Effector memory CD4-positive, alpha-beta T cell (primary cell): ENCODE measurements around the gene HS3ST4.

ENCODE experiments used
- DNase-seq, 3 donors: peaks; one replicate each; pipeline ENCODE4 v3.0.0-alpha.2; 2020
- H3K27ac ChIP-seq: 2 replicates; pipeline ENCODE4 v1.7.0; 2013; ENCODE audit warnings: mild to moderate bottlenecking, low read length, moderate library complexity; ENCODE audit not compliant: insufficient read depth, poor library complexity, severe bottlenecking
- H3K27me3 ChIP-seq: replicated peaks from 2 replicates; pipeline ENCODE4 v1.7.0; 2013; ENCODE audit warnings: mild to moderate bottlenecking, low read length; ENCODE audit not compliant: insufficient read depth, control insufficient read depth, poor library complexity, severe bottlenecking
- H3K36me3 ChIP-seq: 2 replicates; pipeline ENCODE4 v1.7.0; 2013; ENCODE audit warnings: mild to moderate bottlenecking, low read length, moderate library complexity; ENCODE audit not compliant: control insufficient read depth, insufficient read depth
- H3K4me1 ChIP-seq: 2 replicates; pipeline ENCODE4 v1.7.0; 2013; ENCODE audit warnings: low read length, mild to moderate bottlenecking; ENCODE audit not compliant: control insufficient read depth, insufficient read depth, poor library complexity, severe bottlenecking
- H3K4me3 ChIP-seq: 2 replicates; pipeline ENCODE4 v1.7.0; 2013; ENCODE audit warnings: low read length, low read depth, mild to moderate bottlenecking; ENCODE audit not compliant: insufficient read depth, poor library complexity, severe bottlenecking
- H3K9me3 ChIP-seq: 2 replicates; pipeline ENCODE4 v1.7.0; 2013; ENCODE audit warnings: mild to moderate bottlenecking, low read length, moderate library complexity; ENCODE audit not compliant: control insufficient read depth

HS3ST4 gene

GRCh38 chr16:25845901-25846300 lies 154.1 kb downstream of the HS3ST4 start:
- DNase-seq, result no peak
- Histone ChIP-seq H3K4me1 (no peaks in the 10 kb centered on the region), H3K4me3 (no peak overlapping the region), H3K27me3 (no peaks in the 10 kb centered on the region), H3K36me3 (no peaks in the 10 kb centered on the region), H3K9me3 (no peaks in the 10 kb centered on the region), H3K27ac (no peak overlapping the region)

GRCh38 chr16:25854141-25854540 lies 162.4 kb downstream of the HS3ST4 start:
- H3K4me1 ChIP-seq, result no peaks in the 10 kb centered on the region
- no peak overlapping the region for H3K4me3 ChIP-seq
- no peak overlapping the region for H3K27ac ChIP-seq
- no peaks in the 10 kb centered on the region for H3K9me3 ChIP-seq
- DNase-seq, result no peak
- H3K36me3 ChIP-seq, result no peaks in the 10 kb centered on the region
- no peaks in the 10 kb centered on the region for H3K27me3 ChIP-seq

DNA sequence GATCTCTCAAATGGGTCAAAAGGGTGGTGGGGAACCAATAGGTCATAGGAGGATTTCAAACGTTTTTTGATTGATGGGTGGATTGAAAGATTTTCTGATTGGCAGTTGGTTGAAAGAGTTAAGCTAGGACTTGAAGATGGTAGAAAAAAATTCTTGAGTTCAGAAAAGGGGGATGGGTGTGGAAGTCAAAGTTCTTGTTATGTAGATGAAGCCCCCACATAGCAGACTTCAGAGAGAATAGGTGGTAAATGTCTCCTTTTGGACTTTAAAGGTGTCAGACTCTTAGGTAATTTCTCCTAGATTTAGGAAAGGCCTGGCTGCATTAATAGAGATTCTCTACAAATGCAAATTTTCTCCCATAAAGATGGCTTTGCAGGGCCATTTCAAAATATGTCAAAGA lies 163.3 kb downstream of the HS3ST4 start:
- H3K36me3 ChIP-seq, result no peaks in the 10 kb centered on the region
- no peak for DNase-seq
- no peaks in the 10 kb centered on the region for H3K9me3 ChIP-seq
- no peaks in the 10 kb centered on the region for H3K4me1 ChIP-seq
- no peaks in the 10 kb centered on the region for H3K27me3 ChIP-seq
- H3K27ac ChIP-seq, result no peak overlapping the region
- H3K4me3 ChIP-seq, result no peak overlapping the region

DNA sequence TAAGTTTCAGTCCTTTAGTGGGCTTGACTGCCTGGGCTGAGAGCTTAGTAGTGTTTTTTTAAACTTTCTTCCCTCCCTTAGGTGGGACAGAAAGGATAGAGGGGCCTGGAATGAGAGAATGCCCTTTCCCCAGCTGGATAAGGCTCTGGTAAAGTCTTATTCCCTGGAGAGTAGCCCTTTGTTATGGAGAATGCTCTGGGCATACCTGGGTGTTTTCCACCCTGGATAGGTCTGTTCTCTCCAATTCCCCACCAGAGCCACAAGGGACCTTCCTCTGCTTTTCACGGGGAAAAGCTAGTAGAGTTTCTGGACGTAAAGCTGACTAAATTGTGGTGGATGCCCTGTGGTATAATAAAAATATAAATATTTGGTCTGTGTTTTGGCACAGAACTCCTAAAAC lies 164.1 kb downstream of the HS3ST4 start:
- H3K9me3 ChIP-seq, result no peaks in the 10 kb centered on the region
- H3K4me3 ChIP-seq, result no peak overlapping the region
- H3K27ac ChIP-seq, result no peak overlapping the region
- no peaks in the 10 kb centered on the region for H3K4me1 ChIP-seq
- no peaks in the 10 kb centered on the region for H3K36me3 ChIP-seq
- H3K27me3 ChIP-seq, result no peaks in the 10 kb centered on the region
- no peak for DNase-seq

GRCh38 chr16:25859645-25860044 lies 167.9 kb downstream of the HS3ST4 start:
- no peak overlapping the region for H3K27ac ChIP-seq
- no peaks in the 10 kb centered on the region for H3K36me3 ChIP-seq
- no peak for DNase-seq
- H3K4me1 ChIP-seq, result no peaks in the 10 kb centered on the region
- no peaks in the 10 kb centered on the region for H3K27me3 ChIP-seq
- no peak overlapping the region for H3K4me3 ChIP-seq
- no peaks in the 10 kb centered on the region for H3K9me3 ChIP-seq

DNA sequence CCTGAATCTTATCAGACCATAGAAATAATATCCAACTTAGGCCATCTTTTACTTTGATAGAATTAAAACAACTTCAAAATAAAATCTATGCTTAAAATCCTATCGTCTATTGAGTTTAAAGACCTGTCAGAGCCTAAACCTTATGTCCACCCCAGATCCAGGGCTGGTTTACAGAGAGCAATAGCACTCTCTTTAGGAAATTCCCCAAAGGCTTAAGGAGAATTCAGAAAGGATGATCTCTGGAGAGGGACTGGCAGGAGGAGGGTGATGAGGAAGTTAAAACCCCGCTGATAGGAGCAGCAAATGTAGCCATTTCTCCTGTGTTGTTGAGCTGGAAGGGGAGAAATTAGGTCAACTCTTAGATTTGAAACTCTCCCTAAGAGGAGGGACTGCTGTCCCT lies 175.3 kb downstream of the HS3ST4 start:
- no peak overlapping the region for H3K27ac ChIP-seq
- H3K36me3 ChIP-seq, result no peaks in the 10 kb centered on the region
- H3K4me1 ChIP-seq, result no peaks in the 10 kb centered on the region
- H3K4me3 ChIP-seq, result no peak overlapping the region
- no peaks in the 10 kb centered on the region for H3K27me3 ChIP-seq
- no peaks in the 10 kb centered on the region for H3K9me3 ChIP-seq
- no peak for DNase-seq

- DNase-seq, result no peak
- Histone ChIP-seq H3K4me1 (no peaks in the 10 kb centered on the region), H3K27ac (no peak overlapping the region), H3K36me3 (no peaks in the 10 kb centered on the region), H3K9me3 (no peaks in the 10 kb centered on the region), H3K27me3 (no peaks in the 10 kb centered on the region), H3K4me3 (no peak overlapping the region)
Measured at GRCh38 chr16:25868106-25868505, 176.3 kb downstream of the HS3ST4 start.

DNA sequence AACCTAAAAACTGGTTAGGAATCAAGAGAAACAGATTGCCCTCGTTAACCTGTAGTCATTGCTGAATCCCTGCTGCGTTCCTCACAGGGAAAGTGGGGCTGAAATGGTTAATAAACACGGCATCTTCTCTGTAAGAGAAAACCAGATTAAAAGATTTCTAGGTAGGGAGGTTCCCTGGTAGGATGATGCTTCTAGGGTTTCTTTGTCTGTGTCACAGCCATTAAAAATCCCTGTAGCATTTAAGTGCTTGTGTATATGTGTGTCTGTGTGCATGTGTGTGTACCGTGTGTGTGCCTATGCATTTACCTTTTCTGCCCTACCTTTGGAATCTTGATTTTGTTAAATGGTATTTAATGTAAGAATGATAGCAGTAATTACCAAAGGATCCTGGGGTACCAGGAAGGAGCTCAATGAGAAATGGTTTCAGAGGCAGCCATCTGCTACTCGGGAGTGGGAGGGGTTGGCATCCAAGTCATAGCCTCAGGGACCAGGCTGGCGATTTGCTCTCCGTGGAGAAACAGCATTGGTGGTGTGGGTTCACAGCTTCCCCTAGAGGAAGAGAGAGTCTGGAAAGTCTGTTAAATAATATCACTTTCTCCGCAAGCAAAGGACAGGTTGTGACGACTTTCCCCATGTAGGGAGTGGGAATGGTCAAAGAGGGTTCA lies 177.1 kb downstream of the HS3ST4 start:
- DNase-seq, result no peak
- Histone ChIP-seq H3K27ac (no peak overlapping the region), H3K4me1 (no peaks in the 10 kb centered on the region), H3K9me3 (no peaks in the 10 kb centered on the region), H3K27me3 (no peaks in the 10 kb centered on the region), H3K4me3 (no peak overlapping the region), H3K36me3 (no peaks in the 10 kb centered on the region)

DNA sequence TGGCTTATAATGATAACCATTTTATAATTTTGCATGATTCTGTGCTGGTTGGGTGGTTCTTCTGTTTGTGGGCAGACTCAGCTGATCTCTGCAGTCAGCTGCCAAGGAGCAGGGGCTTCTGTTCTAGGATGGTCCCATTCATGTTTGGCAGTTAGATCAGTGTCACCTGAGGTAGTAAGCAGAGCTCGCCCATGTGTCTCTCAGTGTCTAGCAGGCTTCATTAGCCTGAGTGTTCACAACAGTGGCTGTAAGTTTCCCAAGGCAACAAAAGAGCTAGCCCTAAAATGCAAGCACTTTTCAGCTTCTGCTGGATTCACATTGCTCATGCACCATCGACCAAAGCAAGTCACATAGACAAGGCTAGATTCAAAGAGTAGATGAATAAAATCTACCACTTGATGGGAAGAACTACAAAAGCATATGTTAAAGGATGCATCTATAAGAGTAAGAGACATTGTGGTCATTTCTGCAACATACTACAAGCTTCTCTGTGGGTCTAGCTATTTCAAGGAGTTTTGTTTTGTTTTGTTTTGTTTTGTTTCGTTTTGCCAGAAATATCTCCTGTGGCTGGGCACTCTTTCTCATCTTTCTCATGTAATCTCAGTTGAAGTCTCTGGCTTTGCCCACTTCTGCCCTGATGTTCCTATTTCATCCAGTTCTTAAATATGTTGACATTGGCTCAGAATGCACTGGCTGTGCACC lies 180.8 kb downstream of the HS3ST4 start:
- Histone ChIP-seq H3K27me3 (no peaks in the 10 kb centered on the region), H3K36me3 (no peaks in the 10 kb centered on the region), H3K4me3 (no peak overlapping the region), H3K4me1 (no peaks in the 10 kb centered on the region), H3K27ac (no peak overlapping the region), H3K9me3 (no peaks in the 10 kb centered on the region)
- DNase-seq, result no peak

GRCh38 chr16:25874196-25874595 lies 182.4 kb downstream of the HS3ST4 start:
- no peaks in the 10 kb centered on the region for H3K4me1 ChIP-seq
- no peak for DNase-seq
- no peak overlapping the region for H3K27ac ChIP-seq
- H3K4me3 ChIP-seq, result no peak overlapping the region
- H3K9me3 ChIP-seq, result no peaks in the 10 kb centered on the region
- H3K27me3 ChIP-seq, result no peaks in the 10 kb centered on the region
- H3K36me3 ChIP-seq, result no peaks in the 10 kb centered on the region
